Nephron progenitor cell (in vitro differentiated cells): ENCODE measurements around the gene PCNA.

Experiments
- DNase-seq: peaks from one replicate; pipeline ENCODE4 v3.0.0; 2021
- H3K27ac Mint-ChIP-seq: 2 replicates; pipeline ENCODE4 v1.8.0; 2021; ENCODE audit warnings: mild to moderate bottlenecking, moderate library complexity, mixed read lengths
- H3K27me3 Mint-ChIP-seq: 2 replicates; pipeline ENCODE4 v1.8.0; 2021; ENCODE audit warnings: mild to moderate bottlenecking, low read depth, mixed read lengths; ENCODE audit not compliant: poor library complexity
- H3K36me3 Mint-ChIP-seq: 2 replicates; pipeline ENCODE4 v1.8.0; 2021; ENCODE audit warnings: low read depth, mixed read lengths
- H3K4me1 Mint-ChIP-seq: 2 replicates; pipeline ENCODE4 v1.8.0; 2021; ENCODE audit warnings: mixed read lengths
- H3K4me3 Mint-ChIP-seq: 2 replicates; pipeline ENCODE4 v1.8.0; 2021; ENCODE audit warnings: mild to moderate bottlenecking, moderate library complexity, mixed read lengths
- H3K9me3 Mint-ChIP-seq: 2 replicates; pipeline ENCODE4 v1.8.0; 2021; ENCODE audit warnings: mild to moderate bottlenecking, moderate library complexity, mixed read lengths
- CTCF ChIP-seq: fragments of 200-600 bp; sonication (generic); IDR thresholded peaks from 2 replicates; pipeline ENCODE4 v1.5.0; 2021; ENCODE audit warnings: antibody characterized with exemption

Gene PCNA

DNA sequence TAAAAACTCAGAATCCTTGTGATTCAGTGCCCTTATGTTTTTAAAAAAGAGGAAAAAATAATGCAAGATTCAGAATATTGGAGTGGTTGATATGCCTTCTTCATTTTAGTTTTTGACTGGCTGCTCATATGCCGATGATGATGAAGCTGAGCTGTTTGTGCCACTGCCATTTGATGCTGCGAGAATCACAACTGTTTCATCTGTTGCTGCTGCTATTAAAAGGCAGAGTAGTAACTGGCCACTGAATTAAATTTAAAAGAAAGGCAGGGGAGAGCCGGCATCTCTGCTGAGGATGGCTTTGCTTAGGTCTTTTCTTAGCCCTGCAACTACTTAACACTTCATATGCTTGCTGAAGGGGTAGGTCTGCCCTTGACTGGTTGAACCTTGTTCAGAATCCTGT lies 40.2 kb upstream of the PCNA start:
- H3K9me3 Mint-ChIP-seq: no peaks in the 10 kb centered on the region
- DNase-seq: no peak
- H3K36me3 Mint-ChIP-seq: peaks cover 11% of the 10 kb centered on the region

DNA sequence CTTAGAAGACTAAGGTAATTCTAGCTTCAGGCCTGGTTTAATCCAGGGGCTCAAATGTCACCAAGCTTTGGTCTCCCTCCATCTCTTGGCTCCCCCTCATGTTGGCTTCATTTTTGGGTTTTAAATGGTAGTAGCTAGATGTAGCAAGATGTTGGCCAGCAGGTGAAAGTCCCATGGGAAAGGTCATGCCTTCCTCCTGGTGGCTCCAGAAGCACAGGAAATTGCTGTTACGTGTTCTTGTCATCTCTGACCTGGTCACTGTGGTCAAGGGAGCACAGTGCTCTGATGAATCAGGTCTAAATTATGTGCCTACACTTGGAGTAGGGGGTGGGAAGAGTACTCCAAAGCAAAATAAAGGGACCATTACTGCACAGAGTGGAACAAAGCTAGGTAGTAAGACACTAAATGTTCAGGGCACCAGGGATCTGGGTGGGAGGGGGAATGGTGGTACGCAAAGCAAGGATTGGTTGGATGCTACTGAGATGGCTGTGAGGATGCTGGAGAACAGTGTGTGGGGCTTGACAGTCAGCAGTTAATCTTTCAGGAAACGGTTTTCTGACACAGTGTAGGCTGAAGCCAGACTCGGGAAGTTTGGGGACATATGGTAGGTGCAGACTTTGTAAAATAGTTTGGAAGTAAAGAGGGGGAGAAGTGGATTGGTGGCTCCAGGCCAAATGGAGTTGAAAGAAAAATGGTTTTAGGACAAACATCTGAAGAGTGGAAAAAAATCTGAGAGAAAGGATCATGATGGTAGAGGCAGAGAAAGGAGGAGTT lies 37.1 kb upstream of the PCNA start:
- H3K4me3 Mint-ChIP-seq: no peak overlapping the region
- peaks cover 48% of the 10 kb centered on the region for H3K4me1 Mint-ChIP-seq
- H3K9me3 Mint-ChIP-seq: no peaks in the 10 kb centered on the region
- DNase-seq: no peak
- TF ChIP-seq CTCF: no peak
- no peak overlapping the region for H3K27ac Mint-ChIP-seq
- H3K27me3 Mint-ChIP-seq: no peaks in the 10 kb centered on the region
- H3K36me3 Mint-ChIP-seq: peaks cover 11% of the 10 kb centered on the region

More for the DNA sequence above, 40.2 kb upstream of the PCNA start:
- no peaks in the 10 kb centered on the region for H3K27me3 Mint-ChIP-seq
- H3K4me1 Mint-ChIP-seq: peaks cover 24% of the 10 kb centered on the region
- no peak overlapping the region for H3K4me3 Mint-ChIP-seq
- H3K27ac Mint-ChIP-seq: no peak overlapping the region
- TF ChIP-seq CTCF: no peak

DNA sequence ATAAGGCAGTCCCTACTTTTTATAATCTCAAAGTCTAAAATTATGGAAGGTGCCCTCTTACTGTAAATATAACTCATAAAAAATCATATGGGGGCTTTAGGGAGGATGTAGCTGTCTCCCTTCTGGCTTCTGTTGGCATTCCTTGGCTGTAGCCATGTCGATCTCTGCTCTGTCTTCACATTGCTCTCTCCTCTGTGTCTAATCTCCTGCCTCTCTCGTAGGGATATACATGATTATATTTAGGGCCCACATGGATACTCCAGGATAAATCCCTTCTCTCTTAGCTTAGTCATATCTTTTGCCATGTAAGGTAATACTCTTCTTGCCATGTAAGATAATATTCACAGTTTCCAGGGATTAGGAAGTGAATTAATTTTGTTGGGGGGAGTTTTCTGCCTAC lies 35.6 kb upstream of the PCNA start:
- no peak for TF ChIP-seq CTCF
- H3K4me1 Mint-ChIP-seq: peaks cover 54% of the 10 kb centered on the region
- H3K9me3 Mint-ChIP-seq: no peaks in the 10 kb centered on the region
- peaks cover 7% of the 10 kb centered on the region for H3K36me3 Mint-ChIP-seq
- no peak overlapping the region for H3K4me3 Mint-ChIP-seq
- H3K27me3 Mint-ChIP-seq: no peaks in the 10 kb centered on the region
- DNase-seq: no peak
- peak overlapping the region; percentile 31 for H3K27ac Mint-ChIP-seq

GRCh38 chr20:5154543-5154925 lies 34.8 kb upstream of the PCNA start:
- Mint-ChIP-seq H3K4me1 (peaks cover 63% of the 10 kb centered on the region), H3K27me3 (no peaks in the 10 kb centered on the region), H3K36me3 (peaks cover 7% of the 10 kb centered on the region), H3K27ac (peak overlapping the region; percentile 23), H3K9me3 (no peaks in the 10 kb centered on the region), H3K4me3 (no peak overlapping the region)
- no peak for DNase-seq
- no peak for TF ChIP-seq CTCF

DNA sequence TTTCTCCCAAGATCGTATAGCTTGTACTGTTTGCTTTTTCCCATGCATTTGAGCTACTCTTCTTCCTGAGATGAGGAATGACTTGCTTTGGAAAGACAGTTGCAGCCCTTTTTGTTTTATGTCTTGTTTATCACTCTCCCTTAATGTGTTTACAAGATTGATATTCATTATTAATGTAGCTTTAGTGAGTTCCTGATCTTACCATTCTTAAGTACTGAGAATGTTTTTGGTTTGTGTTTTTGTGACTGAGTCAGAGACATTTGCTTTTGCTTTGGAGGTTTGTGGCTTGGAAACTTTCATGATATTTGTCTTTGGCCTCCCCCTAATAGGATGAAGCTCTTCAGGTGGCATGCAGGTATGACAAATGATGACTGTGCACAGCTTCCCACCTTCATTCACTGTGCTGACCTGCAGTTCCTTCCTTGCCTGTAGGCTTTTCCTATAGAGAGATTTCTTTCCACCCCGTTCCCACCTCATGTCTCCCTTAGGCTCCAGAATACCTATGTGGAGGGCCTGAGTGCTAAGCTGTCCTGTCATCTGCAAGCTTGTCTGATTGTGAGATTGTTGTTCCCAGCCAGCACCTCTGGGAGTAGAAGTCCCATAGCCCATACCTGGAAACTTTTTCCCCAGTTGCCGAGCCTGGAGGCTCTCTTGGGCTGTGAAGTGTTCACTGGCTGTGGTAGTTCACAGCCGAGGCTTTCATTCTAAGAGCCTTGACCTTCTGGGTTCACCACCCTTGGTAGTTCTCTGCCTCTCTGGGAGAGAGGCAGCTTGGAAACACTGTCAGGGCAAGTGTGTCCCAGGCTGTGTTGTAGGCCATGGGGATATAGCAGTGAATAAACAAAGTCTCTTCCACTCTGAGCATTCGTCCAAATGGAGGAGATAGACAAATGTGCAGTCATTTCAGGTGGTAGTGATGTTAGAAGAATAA lies 34.1 kb upstream of the PCNA start:
- Mint-ChIP-seq H3K4me1 (peaks cover 69% of the 10 kb centered on the region), H3K9me3 (no peaks in the 10 kb centered on the region), H3K36me3 (peaks cover 7% of the 10 kb centered on the region), H3K27ac (peak overlapping the region; percentile 23), H3K4me3 (no peak overlapping the region), H3K27me3 (no peaks in the 10 kb centered on the region)
- no peak for DNase-seq
- no peak for TF ChIP-seq CTCF
